ENCODE results near the gene UBXN4. TPM values are rescaled to one million over a fixed set of nuclear protein-coding genes. Genes with fewer than 3 reads are reported as not detected.

UBXN4 gene
- total RNA-seq, 1 experiment from 2014 or later: 99.3 TPM

DNA sequence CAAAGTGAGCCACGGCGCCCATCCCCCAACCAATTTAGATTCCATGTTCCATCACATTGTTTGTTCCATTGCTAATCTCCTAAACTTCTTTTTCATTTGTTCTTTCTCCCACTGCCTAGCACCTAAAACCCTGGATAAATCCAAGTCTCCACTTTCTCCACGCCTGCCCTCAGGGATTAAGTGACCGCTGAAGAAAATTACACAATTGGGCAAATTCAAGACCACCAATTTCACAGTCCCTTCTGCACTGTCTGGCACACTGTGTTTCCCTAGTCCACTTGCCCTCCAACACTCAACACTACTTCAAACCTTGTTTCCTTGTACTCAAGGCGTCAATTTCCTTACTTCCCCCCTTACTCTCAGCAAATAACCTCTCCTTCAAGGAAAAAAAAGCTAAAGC lies 5.1 kb upstream of the UBXN4 start:
- no peaks in the 10 kb centered on the region for H3K4me1 ChIP-seq
- no peaks in the 10 kb centered on the region for H3K9me3 ChIP-seq
- Mint-ChIP-seq H3K9me3 (ENCODE audit: unreplicated experiment) (no peaks in the 10 kb centered on the region), H3K27ac (ENCODE audit: unreplicated experiment) (peak overlapping the region; percentile 31), H3K36me3 (ENCODE audit: insufficient read depth, unreplicated experiment) (peaks cover 3% of the 10 kb centered on the region), H3K4me3 (ENCODE audit: unreplicated experiment) (no peak overlapping the region), H3K4me1 (ENCODE audit: low read depth, unreplicated experiment) (no peaks in the 10 kb centered on the region), H3K27me3 (ENCODE audit: insufficient read depth, unreplicated experiment) (no peaks in the 10 kb centered on the region)
- CTCF ChIA-PET: no interaction called here
- no peaks in the 10 kb centered on the region for H3K36me3 ChIP-seq (ENCODE audit: control insufficient read depth, insufficient read depth, low read length)
- TF ChIP-seq, protein P1, sequence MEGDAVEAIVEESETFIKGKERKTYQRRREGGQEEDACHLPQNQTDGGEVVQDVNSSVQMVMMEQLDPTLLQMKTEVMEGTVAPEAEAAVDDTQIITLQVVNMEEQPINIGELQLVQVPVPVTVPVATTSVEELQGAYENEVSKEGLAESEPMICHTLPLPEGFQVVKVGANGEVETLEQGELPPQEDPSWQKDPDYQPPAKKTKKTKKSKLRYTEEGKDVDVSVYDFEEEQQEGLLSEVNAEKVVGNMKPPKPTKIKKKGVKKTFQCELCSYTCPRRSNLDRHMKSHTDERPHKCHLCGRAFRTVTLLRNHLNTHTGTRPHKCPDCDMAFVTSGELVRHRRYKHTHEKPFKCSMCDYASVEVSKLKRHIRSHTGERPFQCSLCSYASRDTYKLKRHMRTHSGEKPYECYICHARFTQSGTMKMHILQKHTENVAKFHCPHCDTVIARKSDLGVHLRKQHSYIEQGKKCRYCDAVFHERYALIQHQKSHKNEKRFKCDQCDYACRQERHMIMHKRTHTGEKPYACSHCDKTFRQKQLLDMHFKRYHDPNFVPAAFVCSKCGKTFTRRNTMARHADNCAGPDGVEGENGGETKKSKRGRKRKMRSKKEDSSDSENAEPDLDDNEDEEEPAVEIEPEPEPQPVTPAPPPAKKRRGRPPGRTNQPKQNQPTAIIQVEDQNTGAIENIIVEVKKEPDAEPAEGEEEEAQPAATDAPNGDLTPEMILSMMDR (IDR thresholded peaks at IDR 0.05; ENCODE audit: insufficient read depth in 1 of 2, low read depth in 1 of 2, low read length in 1 of 2, severe bottlenecking in 1 of 2, unreplicated experiment in 1 of 2): no peak
- intact Hi-C loops (cut with micrococcal nuclease; ENCODE audit: unreplicated experiment): no loop called here
- H3K27me3 ChIP-seq (replicated peaks; ENCODE audit: control insufficient read depth, insufficient read depth, low read length): no peaks in the 10 kb centered on the region
- no peak overlapping the region for H3K4me3 ChIP-seq (ENCODE audit: low read depth, low read length)
- POLR2A ChIA-PET: no interaction called here
- DNase-seq: no peak
- no TSS peak for BruUV-seq (replicated peaks)

DNA sequence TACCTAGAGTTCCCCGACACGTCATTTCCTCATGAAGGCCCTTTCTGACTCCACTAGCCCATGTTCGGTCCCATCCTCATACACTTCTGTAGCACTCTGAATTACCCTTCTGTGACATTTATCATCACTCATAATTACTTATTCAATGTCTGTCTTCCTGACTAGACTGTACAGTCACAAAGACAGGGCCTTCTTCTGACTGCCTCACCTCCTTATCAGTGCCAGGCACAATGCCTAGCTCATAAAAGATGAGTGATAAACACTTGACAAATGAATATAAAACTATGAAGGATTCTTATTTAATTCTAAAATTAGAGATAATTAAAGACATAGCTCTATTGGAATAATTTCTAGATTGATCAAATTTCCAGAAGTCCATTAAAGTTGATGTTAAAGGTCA lies 1.4 kb upstream of the UBXN4 start:
- intact Hi-C loops (cut with micrococcal nuclease; ENCODE audit: unreplicated experiment): no loop called here
- Mint-ChIP-seq H3K27ac (ENCODE audit: unreplicated experiment) (no peak overlapping the region), H3K4me3 (ENCODE audit: unreplicated experiment) (no peak overlapping the region), H3K4me1 (ENCODE audit: low read depth, unreplicated experiment) (peaks cover 8% of the 10 kb centered on the region), H3K36me3 (ENCODE audit: insufficient read depth, unreplicated experiment) (peaks cover 10% of the 10 kb centered on the region), H3K27me3 (ENCODE audit: insufficient read depth, unreplicated experiment) (no peaks in the 10 kb centered on the region), H3K9me3 (ENCODE audit: unreplicated experiment) (no peaks in the 10 kb centered on the region)
- POLR2A ChIA-PET: no interaction called here
- H3K27me3 ChIP-seq (replicated peaks; ENCODE audit: control insufficient read depth, insufficient read depth, low read length): no peaks in the 10 kb centered on the region
- TF ChIP-seq, protein P1 (IDR thresholded peaks at IDR 0.05; ENCODE audit: insufficient read depth in 1 of 2, low read depth in 1 of 2, low read length in 1 of 2, severe bottlenecking in 1 of 2, unreplicated experiment in 1 of 2): no peak
- peaks cover 18% of the 10 kb centered on the region; the same call in 1 of the 2 replicates for H3K4me1 ChIP-seq
- H3K4me3 ChIP-seq (ENCODE audit: low read depth, low read length): no peak overlapping the region
- no peaks in the 10 kb centered on the region for H3K36me3 ChIP-seq (ENCODE audit: control insufficient read depth, insufficient read depth, low read length)
- BruUV-seq (replicated peaks): no TSS peak
- no peak for DNase-seq
- CTCF ChIA-PET: no interaction called here
- no peaks in the 10 kb centered on the region for H3K9me3 ChIP-seq

GRCh38 chr2:135741043-135741394 lies 636 bp upstream of the UBXN4 start:
- H3K4me1 ChIP-seq: peaks cover 18% of the 10 kb centered on the region; the same call in 1 of the 2 replicates
- no peaks in the 10 kb centered on the region for H3K36me3 ChIP-seq (ENCODE audit: control insufficient read depth, insufficient read depth, low read length)
- H3K4me3 Mint-ChIP-seq (ENCODE audit: unreplicated experiment): peak overlapping the region; percentile 90
- ChIA-PET CTCF (interaction anchor here (0.6 to 0.8 kb wide), 7 partner anchors 15 to 1600 kb away, joined by 3 to 10 read pairs (median 5); partner anchors contain the start of gene ZRANB3), POLR2A (interaction anchor here (0.5 to 0.7 kb wide), 12 partner anchors 41 to 1094 kb away, joined by 3 to 8 read pairs (median 6); partner anchors contain the start of gene MCM6)
- peak overlapping the region; percentile 89 for H3K27ac Mint-ChIP-seq (ENCODE audit: unreplicated experiment)
- no peaks in the 10 kb centered on the region for H3K27me3 Mint-ChIP-seq (ENCODE audit: insufficient read depth, unreplicated experiment)
- peaks cover 10% of the 10 kb centered on the region for H3K36me3 Mint-ChIP-seq (ENCODE audit: insufficient read depth, unreplicated experiment)
- no peaks in the 10 kb centered on the region for H3K9me3 ChIP-seq
- intact Hi-C loops (cut with micrococcal nuclease; ENCODE audit: unreplicated experiment): no loop called here
- H3K4me1 Mint-ChIP-seq (ENCODE audit: low read depth, unreplicated experiment): peaks cover 8% of the 10 kb centered on the region
- no peaks in the 10 kb centered on the region for H3K27me3 ChIP-seq (replicated peaks; ENCODE audit: control insufficient read depth, insufficient read depth, low read length)
- TF ChIP-seq, protein P1 (IDR thresholded peaks at IDR 0.05; ENCODE audit: insufficient read depth in 1 of 2, low read depth in 1 of 2, low read length in 1 of 2, severe bottlenecking in 1 of 2, unreplicated experiment in 1 of 2): no peak
- no peak overlapping the region for H3K4me3 ChIP-seq (ENCODE audit: low read depth, low read length)
- BruUV-seq (replicated peaks): TSS peak; percentile 58
- DNase-seq: no peak
- H3K9me3 Mint-ChIP-seq (ENCODE audit: unreplicated experiment): no peaks in the 10 kb centered on the region
